WTC11 (cell line): Measurements from ENCODE around the gene IFRD2. TPM values are rescaled to one million over a fixed set of nuclear protein-coding genes. Genes with fewer than 3 reads are reported as not detected.

Source experiments
- ATAC-seq: fragments of 200-7000 bp; cut with Tn5 transposase; 2 replicates; pipeline ENCODE4 v1.10.0; 2021; ENCODE audit warnings: mild to moderate bottlenecking, moderate library complexity
- CTCF ChIA-PET: fragments of 300-600 bp; sonication (Branson Sonifier 250); formaldehyde crosslinking; loops from one replicate; lab custom pipeline; 2021; ENCODE audit warnings: antibody characterized with exemption; lab: Charles Lee
- POLR2A ChIA-PET: fragments of 350-600 bp; sonication (Branson Sonifier 250); formaldehyde crosslinking; loops from one replicate; lab custom pipeline; 2021; ENCODE audit warnings: antibody characterized with exemption; lab: Charles Lee
- DNase-seq: peaks from one replicate; pipeline ENCODE4 v3.0.0; 2021; ENCODE audit warnings: low spot score
- H3K27ac Mint-ChIP-seq: 2 replicates; pipeline ENCODE4 v1.8.0; 2021; ENCODE audit warnings: mixed read lengths
- H3K27me3 Mint-ChIP-seq: 2 replicates; pipeline ENCODE4 v1.8.0; 2021; ENCODE audit warnings: low read depth, mild to moderate bottlenecking, moderate library complexity, mixed read lengths
- H3K36me3 Mint-ChIP-seq: 2 replicates; pipeline ENCODE4 v1.8.0; 2021; ENCODE audit warnings: mixed read lengths
- H3K4me1 Mint-ChIP-seq: 2 replicates; pipeline ENCODE4 v1.8.0; 2022; ENCODE audit warnings: mixed read lengths
- H3K4me3 Mint-ChIP-seq: 2 replicates; pipeline ENCODE4 v1.8.0; 2021; ENCODE audit warnings: mild to moderate bottlenecking, moderate library complexity, mixed read lengths
- H3K9me3 Mint-ChIP-seq: 2 replicates; pipeline ENCODE4 v1.8.0; 2021; ENCODE audit warnings: mixed read lengths
- ATF1 ChIP-seq: sonication (generic); formaldehyde crosslinking; IDR thresholded peaks from 2 replicates; pipeline ENCODE4 v1.8.1; 2023; ENCODE audit warnings: mild to moderate bottlenecking, moderate library complexity, missing genetic modification reagents
- CREB1 ChIP-seq: sonication (generic); formaldehyde crosslinking; IDR thresholded peaks from 2 replicates; pipeline ENCODE4 v1.8.0; 2023; ENCODE audit warnings: mild to moderate bottlenecking, missing genetic modification reagents
- CREM ChIP-seq: sonication (generic); formaldehyde crosslinking; IDR thresholded peaks from 2 replicates; pipeline ENCODE4 v1.8.1; 2022; ENCODE audit warnings: mild to moderate bottlenecking, missing genetic modification reagents, moderate library complexity
- EMX1 ChIP-seq: fragments of 250-450 bp; sonication (Bioruptor Pico); IDR thresholded peaks from 2 replicates; pipeline ENCODE4 v1.8.0; 2021; ENCODE audit warnings: mild to moderate bottlenecking
- JUN ChIP-seq: sonication (generic); formaldehyde crosslinking; IDR thresholded peaks from 2 replicates; pipeline ENCODE4 v1.8.0; 2023; ENCODE audit warnings: mild to moderate bottlenecking, missing genetic modification reagents
- MYBL2 ChIP-seq: sonication (generic); formaldehyde crosslinking; IDR thresholded peaks from 2 replicates; pipeline ENCODE4 v1.8.1; 2023; ENCODE audit warnings: mild to moderate bottlenecking, moderate library complexity, missing genetic modification reagents
- NFE2L1 ChIP-seq: sonication (generic); formaldehyde crosslinking; IDR thresholded peaks from 2 replicates; pipeline ENCODE4 v1.8.1; 2023; ENCODE audit warnings: missing genetic modification reagents
- NR2C2 ChIP-seq: sonication (generic); formaldehyde crosslinking; IDR thresholded peaks from 2 replicates; pipeline ENCODE4 v1.8.0; 2022; ENCODE audit warnings: mild to moderate bottlenecking, missing genetic modification reagents
- NR3C1 ChIP-seq: sonication (generic); formaldehyde crosslinking; conservative IDR thresholded peaks from 2 replicates; pipeline ENCODE4 v1.8.1; 2023; ENCODE audit warnings: low read depth, mild to moderate bottlenecking, missing genetic modification reagents
- RORB ChIP-seq: fragments of 250-450 bp; sonication (Bioruptor Pico); IDR thresholded peaks from 2 replicates; pipeline ENCODE4 v1.9.0; 2021; ENCODE audit warnings: mild to moderate bottlenecking
- SP1 ChIP-seq: sonication (generic); formaldehyde crosslinking; conservative IDR thresholded peaks from 2 replicates; pipeline ENCODE4 v1.8.1; 2022; ENCODE audit warnings: missing genetic modification reagents
- total RNA-seq: library from RNA; stranded (reverse); gene quantifications from 3 replicates; pipeline ENCODE4 v1.2.3, GENCODE V29; 2021
- TF ChIP-seq, protein P1 (sequence below): sonication (generic); formaldehyde crosslinking; conservative IDR thresholded peaks from 2 replicates; pipeline ENCODE4 v1.8.1; 2022; ENCODE audit warnings: mild to moderate bottlenecking, missing genetic modification reagents
- TF ChIP-seq, protein P2 (sequence below): sonication (generic); formaldehyde crosslinking; IDR thresholded peaks from 2 replicates; pipeline ENCODE4 v1.8.1; 2023; ENCODE audit warnings: mild to moderate bottlenecking, missing genetic modification reagents, moderate library complexity
- TF ChIP-seq, protein P3 (sequence below): fragments of 250-450 bp; sonication (Bioruptor Pico); conservative IDR thresholded peaks from 2 replicates; pipeline ENCODE4 v1.9.0; 2021; ENCODE audit warnings: mild to moderate bottlenecking
- TF ChIP-seq, protein P4 (sequence below): sonication (generic); formaldehyde crosslinking; IDR thresholded peaks from 2 replicates; pipeline ENCODE4 v1.8.0; 2022; ENCODE audit warnings: mild to moderate bottlenecking, missing genetic modification reagents
- TF ChIP-seq, protein P5 (sequence below): sonication (generic); formaldehyde crosslinking; IDR thresholded peaks from 2 replicates; pipeline ENCODE4 v1.8.0; 2023; ENCODE audit warnings: mild to moderate bottlenecking, missing genetic modification reagents
- TF ChIP-seq, protein P6 (sequence below): sonication (generic); formaldehyde crosslinking; IDR thresholded peaks from 2 replicates; pipeline ENCODE4 v1.8.1; 2023; ENCODE audit warnings: mild to moderate bottlenecking, missing genetic modification reagents, moderate library complexity

Gene IFRD2
- total RNA-seq, 1 experiment from 2014 or later = 92.0 TPM

DNA sequence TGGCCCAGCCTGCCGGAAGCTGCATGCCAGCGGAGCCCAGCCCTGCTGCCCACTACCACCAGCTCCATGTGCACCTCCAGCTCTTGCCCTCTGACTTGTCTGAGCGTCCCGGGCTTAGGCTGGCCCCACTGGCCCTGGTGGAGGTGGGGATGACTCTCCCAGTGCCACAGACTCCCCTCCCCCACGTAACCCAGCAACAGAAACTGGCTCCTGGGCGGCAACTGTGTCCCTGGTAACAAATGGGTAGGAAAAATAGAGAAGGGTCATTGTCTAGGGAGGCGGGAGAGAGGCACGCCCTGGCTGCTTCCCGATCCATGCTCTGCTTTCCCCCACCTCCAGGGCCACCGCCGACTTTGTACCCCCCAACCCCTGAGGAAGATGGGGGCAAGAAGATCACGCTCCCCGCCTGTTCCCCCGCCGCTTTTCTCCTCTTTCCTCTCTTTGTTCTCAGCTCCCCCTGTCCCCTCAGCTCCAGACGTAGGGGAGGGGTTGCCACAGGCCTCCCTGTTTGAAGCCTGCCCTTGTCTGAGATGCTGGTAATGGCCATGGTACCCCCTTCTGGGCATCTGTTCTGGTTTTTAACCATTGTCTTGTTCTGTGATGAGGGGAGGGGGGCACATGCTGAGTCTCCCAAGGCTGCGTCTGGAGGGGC, 34.1 kb downstream of the IFRD2 start:
- no peak for TF ChIP-seq NFE2L1 (CRISPR knock-in tag)
- TF ChIP-seq RORB (CRISPR knock-in tag) = no peak
- TF ChIP-seq, protein P1, sequence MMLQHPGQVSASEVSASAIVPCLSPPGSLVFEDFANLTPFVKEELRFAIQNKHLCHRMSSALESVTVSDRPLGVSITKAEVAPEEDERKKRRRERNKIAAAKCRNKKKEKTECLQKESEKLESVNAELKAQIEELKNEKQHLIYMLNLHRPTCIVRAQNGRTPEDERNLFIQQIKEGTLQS (CRISPR knock-in tag) = no peak
- TF ChIP-seq, protein P2, sequence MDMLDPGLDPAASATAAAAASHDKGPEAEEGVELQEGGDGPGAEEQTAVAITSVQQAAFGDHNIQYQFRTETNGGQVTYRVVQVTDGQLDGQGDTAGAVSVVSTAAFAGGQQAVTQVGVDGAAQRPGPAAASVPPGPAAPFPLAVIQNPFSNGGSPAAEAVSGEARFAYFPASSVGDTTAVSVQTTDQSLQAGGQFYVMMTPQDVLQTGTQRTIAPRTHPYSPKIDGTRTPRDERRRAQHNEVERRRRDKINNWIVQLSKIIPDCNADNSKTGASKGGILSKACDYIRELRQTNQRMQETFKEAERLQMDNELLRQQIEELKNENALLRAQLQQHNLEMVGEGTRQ (CRISPR knock-in tag) = no peak
- TF ChIP-seq, protein P3, sequence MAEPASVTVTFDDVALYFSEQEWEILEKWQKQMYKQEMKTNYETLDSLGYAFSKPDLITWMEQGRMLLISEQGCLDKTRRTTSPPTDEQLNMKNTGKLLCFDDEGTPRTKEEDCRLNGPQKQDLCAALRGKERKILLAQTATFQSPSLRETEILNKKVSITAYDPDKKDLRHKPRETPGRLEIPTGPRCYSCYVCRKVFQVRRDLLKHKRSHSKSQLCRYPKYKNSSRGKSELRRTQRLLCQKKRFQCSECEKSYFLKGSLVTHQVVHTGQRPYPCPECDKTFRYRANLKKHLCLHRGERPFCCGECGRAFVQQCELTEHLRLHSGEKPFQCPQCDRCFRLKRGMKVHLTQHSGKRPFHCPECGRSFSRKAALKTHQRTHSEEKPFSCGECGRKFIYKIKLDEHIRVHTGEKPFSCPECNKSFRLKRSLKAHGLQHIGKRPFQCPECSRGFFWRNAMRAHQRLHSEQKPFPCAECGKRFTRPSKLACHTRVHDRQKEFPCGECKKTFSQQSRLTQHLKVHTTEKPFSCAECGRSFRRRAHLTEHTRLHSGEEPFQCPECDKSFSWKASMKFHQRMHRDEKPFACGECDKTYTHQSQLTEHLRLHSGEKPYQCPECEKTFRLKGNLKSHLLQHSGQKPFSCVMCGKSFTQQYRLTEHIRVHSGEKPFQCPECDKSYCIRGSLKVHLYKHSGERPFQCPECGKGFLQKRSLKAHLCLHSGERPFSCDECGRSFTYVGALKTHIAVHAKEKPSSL (CRISPR knock-in tag) = no peak
- TF ChIP-seq SP1 = no peak
- no peak for TF ChIP-seq NR2C2 (CRISPR knock-in tag)
- TF ChIP-seq NR3C1 (CRISPR knock-in tag) = no peak
- no peak for TF ChIP-seq JUN
- no peak for TF ChIP-seq CREB1 (CRISPR knock-in tag)
- TF ChIP-seq MYBL2 (CRISPR knock-in tag) = no peak
- TF ChIP-seq, protein P4, sequence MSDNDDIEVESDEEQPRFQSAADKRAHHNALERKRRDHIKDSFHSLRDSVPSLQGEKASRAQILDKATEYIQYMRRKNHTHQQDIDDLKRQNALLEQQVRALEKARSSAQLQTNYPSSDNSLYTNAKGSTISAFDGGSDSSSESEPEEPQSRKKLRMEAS = no peak
- TF ChIP-seq, protein P5, sequence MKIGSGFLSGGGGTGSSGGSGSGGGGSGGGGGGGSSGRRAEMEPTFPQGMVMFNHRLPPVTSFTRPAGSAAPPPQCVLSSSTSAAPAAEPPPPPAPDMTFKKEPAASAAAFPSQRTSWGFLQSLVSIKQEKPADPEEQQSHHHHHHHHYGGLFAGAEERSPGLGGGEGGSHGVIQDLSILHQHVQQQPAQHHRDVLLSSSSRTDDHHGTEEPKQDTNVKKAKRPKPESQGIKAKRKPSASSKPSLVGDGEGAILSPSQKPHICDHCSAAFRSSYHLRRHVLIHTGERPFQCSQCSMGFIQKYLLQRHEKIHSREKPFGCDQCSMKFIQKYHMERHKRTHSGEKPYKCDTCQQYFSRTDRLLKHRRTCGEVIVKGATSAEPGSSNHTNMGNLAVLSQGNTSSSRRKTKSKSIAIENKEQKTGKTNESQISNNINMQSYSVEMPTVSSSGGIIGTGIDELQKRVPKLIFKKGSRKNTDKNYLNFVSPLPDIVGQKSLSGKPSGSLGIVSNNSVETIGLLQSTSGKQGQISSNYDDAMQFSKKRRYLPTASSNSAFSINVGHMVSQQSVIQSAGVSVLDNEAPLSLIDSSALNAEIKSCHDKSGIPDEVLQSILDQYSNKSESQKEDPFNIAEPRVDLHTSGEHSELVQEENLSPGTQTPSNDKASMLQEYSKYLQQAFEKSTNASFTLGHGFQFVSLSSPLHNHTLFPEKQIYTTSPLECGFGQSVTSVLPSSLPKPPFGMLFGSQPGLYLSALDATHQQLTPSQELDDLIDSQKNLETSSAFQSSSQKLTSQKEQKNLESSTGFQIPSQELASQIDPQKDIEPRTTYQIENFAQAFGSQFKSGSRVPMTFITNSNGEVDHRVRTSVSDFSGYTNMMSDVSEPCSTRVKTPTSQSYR (CRISPR knock-in tag) = no peak
- no peak for TF ChIP-seq ATF1 (CRISPR knock-in tag)
- no peak for TF ChIP-seq EMX1 (CRISPR knock-in tag)
- TF ChIP-seq CREM = no peak
- TF ChIP-seq, protein P6, sequence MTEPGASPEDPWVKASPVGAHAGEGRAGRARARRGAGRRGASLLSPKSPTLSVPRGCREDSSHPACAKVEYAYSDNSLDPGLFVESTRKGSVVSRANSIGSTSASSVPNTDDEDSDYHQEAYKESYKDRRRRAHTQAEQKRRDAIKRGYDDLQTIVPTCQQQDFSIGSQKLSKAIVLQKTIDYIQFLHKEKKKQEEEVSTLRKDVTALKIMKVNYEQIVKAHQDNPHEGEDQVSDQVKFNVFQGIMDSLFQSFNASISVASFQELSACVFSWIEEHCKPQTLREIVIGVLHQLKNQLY (CRISPR knock-in tag) = no peak
- TF ChIP-seq, all 79 proteins: peak for 0
- CTCF ChIA-PET = interaction anchor here (0.6 to 7.6 kb wide), 10 partner anchors 9 to 153 kb away, joined by 3 to 151 read pairs (median 33); partner anchors contain the start of gene SEMA3B
- ATAC-seq = no peak

More for the DNA sequence above, 34.1 kb downstream of the IFRD2 start:
- no peaks in the 10 kb centered on the region for H3K9me3 Mint-ChIP-seq
- H3K36me3 Mint-ChIP-seq = peaks cover 22% of the 10 kb centered on the region
- POLR2A ChIA-PET = interaction anchor here (0.7 kb wide), 1 partner anchor 1717 kb away, joined by 3 read pairs; the partner anchor contains the start of gene ABHD14A
- H3K27ac Mint-ChIP-seq = no peak overlapping the region
- no peak overlapping the region for H3K4me3 Mint-ChIP-seq
- H3K27me3 Mint-ChIP-seq = no peaks in the 10 kb centered on the region
- DNase-seq = no peak
- H3K4me1 Mint-ChIP-seq = peaks cover 27% of the 10 kb centered on the region
